Loucy (cell line): Measurements from ENCODE around the gene SUPT5H.

Experiments
- H2AFZ ChIP-seq: fragments of 200-600 bp; sonication (generic); 2 replicates; pipeline ENCODE4 v1.6.0; 2016; ENCODE audit warnings: antibody characterized with exemption, mild to moderate bottlenecking, low read length, moderate library complexity
- H3F3A ChIP-seq: fragments of 200-600 bp; 2 replicates; pipeline ENCODE4 v1.6.0; 2016; ENCODE audit warnings: antibody characterized with exemption, low read depth, mild to moderate bottlenecking
- H3K27me3 ChIP-seq: fragments of 200-600 bp; sonication (generic); 2 replicates; pipeline ENCODE4 v1.6.1; 2014; ENCODE audit warnings: low read length, mild to moderate bottlenecking; ENCODE audit not compliant: insufficient read depth, poor library complexity, severe bottlenecking
- H3K36me3 ChIP-seq: fragments of 200-600 bp; sonication (generic); 2 replicates; pipeline ENCODE4 v1.6.1; 2016; ENCODE audit warnings: low read length; ENCODE audit not compliant: insufficient read depth
- H3K4me1 ChIP-seq: fragments of 200-600 bp; sonication (generic); 2 replicates; pipeline ENCODE4 v1.5.1; 2014; ENCODE audit warnings: low read length, mild to moderate bottlenecking; ENCODE audit not compliant: insufficient read depth, poor library complexity, severe bottlenecking
- H3K4me2 ChIP-seq: fragments of 200-600 bp; sonication (generic); 2 replicates; pipeline ENCODE4 v1.6.0; 2014; ENCODE audit warnings: antibody characterized with exemption, low read length, low read depth, mild to moderate bottlenecking; ENCODE audit not compliant: poor library complexity, severe bottlenecking
- H3K4me3 ChIP-seq: fragments of 200-600 bp; sonication (generic); 2 replicates; pipeline ENCODE4 v1.5.1; 2014; ENCODE audit warnings: low read length, mild to moderate bottlenecking, mixed read lengths; ENCODE audit not compliant: poor library complexity, severe bottlenecking
- H3K79me2 ChIP-seq: fragments of 200-600 bp; sonication (generic); 2 replicates; pipeline ENCODE4 v1.6.1; 2014; ENCODE audit warnings: low read length; ENCODE audit not compliant: insufficient read depth
- H3K9ac ChIP-seq: fragments of 200-600 bp; sonication (generic); 2 replicates; pipeline ENCODE4 v1.6.0; 2014; ENCODE audit warnings: mild to moderate bottlenecking, low read depth, low read length, moderate library complexity; ENCODE audit not compliant: poor library complexity, severe bottlenecking
- H3K9me2 ChIP-seq: fragments of 200-600 bp; sonication (generic); replicated peaks from 2 replicates; pipeline ENCODE4 v1.6.1; 2016; ENCODE audit warnings: low read depth, low read length, mixed read lengths
- H3K9me3 ChIP-seq: fragments of 200-600 bp; sonication (generic); 2 replicates; pipeline ENCODE4 v1.6.1; 2014; ENCODE audit warnings: mild to moderate bottlenecking, antibody characterized with exemption, low read length, low read depth; ENCODE audit not compliant: insufficient read depth
- H4K20me1 ChIP-seq: fragments of 200-600 bp; sonication (generic); 2 replicates; pipeline ENCODE4 v1.6.0; 2014; ENCODE audit warnings: antibody characterized with exemption, low read length, mild to moderate bottlenecking; ENCODE audit not compliant: insufficient read depth, poor library complexity, severe bottlenecking
- CTCF ChIP-seq: fragments of 200-600 bp; sonication (generic); conservative IDR thresholded peaks from 2 replicates; pipeline ENCODE4 v1.5.1; 2014; ENCODE audit warnings: mild to moderate bottlenecking, antibody characterized with exemption, low read length
- EZH2phosphoT487 ChIP-seq: fragments of 200-600 bp; IDR thresholded peaks from 2 replicates; pipeline ENCODE4 v1.6.1; 2018; ENCODE audit warnings: antibody characterized with exemption, mild to moderate bottlenecking, moderate library complexity, borderline replicate concordance

The SUPT5H gene

GRCh38 chr19:39405261-39405957 lies 40.0 kb upstream of the SUPT5H start:
- H3K9me3 ChIP-seq, result no peaks in the 10 kb centered on the region
- no peak overlapping the region for H2AFZ ChIP-seq
- peaks cover 3% of the 10 kb centered on the region for H3F3A ChIP-seq
- H3K4me2 ChIP-seq, result peak overlapping the region; percentile 70
- no peaks in the 10 kb centered on the region for H3K36me3 ChIP-seq
- no peaks in the 10 kb centered on the region for H3K9me2 ChIP-seq
- TF ChIP-seq EZH2phosphoT487, result no peak
- TF ChIP-seq CTCF, result no peak
- no peaks in the 10 kb centered on the region for H3K27me3 ChIP-seq
- H3K79me2 ChIP-seq, result peaks cover 32% of the 10 kb centered on the region
- H3K4me3 ChIP-seq, result peak overlapping the region; percentile 93
- peak overlapping the region; percentile 94 for H3K9ac ChIP-seq
- H4K20me1 ChIP-seq, result peaks cover 26% of the 10 kb centered on the region
- H3K4me1 ChIP-seq, result peaks cover 48% of the 10 kb centered on the region

GRCh38 chr19:39405958-39406655 lies 39.3 kb upstream of the SUPT5H start:
- Histone ChIP-seq H3K9ac (peak overlapping the region; percentile 94), H3K36me3 (no peaks in the 10 kb centered on the region), H3K4me2 (peak overlapping the region; percentile 70), H3K9me2 (no peaks in the 10 kb centered on the region), H3F3A (peaks cover 3% of the 10 kb centered on the region), H3K27me3 (no peaks in the 10 kb centered on the region), H3K4me3 (peak overlapping the region; percentile 93), H2AFZ (no peak overlapping the region), H3K9me3 (no peaks in the 10 kb centered on the region), H3K79me2 (peaks cover 39% of the 10 kb centered on the region), H3K4me1 (peaks cover 53% of the 10 kb centered on the region), H4K20me1 (peaks cover 26% of the 10 kb centered on the region)
- TF ChIP-seq CTCF, result no peak

- H3K79me2 ChIP-seq, result peaks cover 41% of the 10 kb centered on the region
- no peaks in the 10 kb centered on the region for H3K9me2 ChIP-seq
- peak within 1 kb of the TSS; percentile 94 for H3K9ac ChIP-seq
- H3K9me3 ChIP-seq, result no peaks in the 10 kb centered on the region
- H3K27me3 ChIP-seq, result no peaks in the 10 kb centered on the region
- peaks cover 3% of the 10 kb centered on the region for H3F3A ChIP-seq
- H3K4me2 ChIP-seq, result peak within 1 kb of the TSS; percentile 97
- no peaks in the 10 kb centered on the region for H3K36me3 ChIP-seq
- H4K20me1 ChIP-seq, result peaks cover 26% of the 10 kb centered on the region
- peak within 1 kb of the TSS; percentile 57; the same call in 1 of the 2 replicates for H2AFZ ChIP-seq
- TF ChIP-seq CTCF (peak; percentile 33), EZH2phosphoT487 (no peak)
- peak within 1 kb of the TSS; percentile 93 for H3K4me3 ChIP-seq
- peaks cover 51% of the 10 kb centered on the region for H3K4me1 ChIP-seq
Measured at GRCh38 chr19:39406656-39407409, 38.5 kb upstream of the SUPT5H start, which contains the start of gene ZFP36. ZFP36 (plus strand) TSS chr19:39406847; CDS start chr19:39406905, 58 bp downstream.
